ENCODE results near the gene ADTRP. TPM values are rescaled to one million over a fixed set of nuclear protein-coding genes. Genes with fewer than 3 reads are reported as not detected.
A peak's percentile ranks its signal among the peaks of the same experiment; 100 is the strongest.

ADTRP gene
- total and polyA plus RNA-seq, 8 donors, result 0.09 to 0.44 (median 0.24) TPM; not detected in 3

DNA sequence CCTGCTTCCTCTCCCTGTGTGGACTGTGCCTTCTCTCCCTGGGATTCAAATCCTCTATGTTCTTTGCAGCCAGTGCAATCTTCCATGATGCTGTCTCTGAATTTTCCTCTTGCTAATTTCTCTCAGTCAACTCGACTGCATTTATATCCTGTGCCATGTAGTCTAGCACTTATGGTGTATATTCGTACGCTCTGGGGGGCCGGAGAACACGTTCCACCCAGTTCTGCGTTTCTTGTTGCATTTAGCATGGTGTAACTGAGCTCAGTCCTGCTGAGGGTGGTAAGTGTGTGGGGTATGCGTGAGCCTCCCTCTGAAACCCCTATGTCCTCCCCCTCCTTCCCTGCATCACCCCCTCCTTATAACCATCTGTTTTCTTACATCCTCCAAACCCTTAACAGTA is 42.0 kb downstream of the ADTRP start:
- no peak for DNase-seq
- Histone ChIP-seq H3K36me3 (no peaks in the 10 kb centered on the region), H3K9me3 (no peaks in the 10 kb centered on the region), H3K27me3 (no peaks in the 10 kb centered on the region), H3K27ac (no peak overlapping the region), H3K4me3 (no peak overlapping the region), H3K4me1 (peaks cover 0 to 8% (median 4%) of the 10 kb centered on the region in 3 donors)
- intact Hi-C loops (cut with DNase I), result no loop called here
- ATAC-seq, result no peak
- TF ChIP-seq, protein P1, sequence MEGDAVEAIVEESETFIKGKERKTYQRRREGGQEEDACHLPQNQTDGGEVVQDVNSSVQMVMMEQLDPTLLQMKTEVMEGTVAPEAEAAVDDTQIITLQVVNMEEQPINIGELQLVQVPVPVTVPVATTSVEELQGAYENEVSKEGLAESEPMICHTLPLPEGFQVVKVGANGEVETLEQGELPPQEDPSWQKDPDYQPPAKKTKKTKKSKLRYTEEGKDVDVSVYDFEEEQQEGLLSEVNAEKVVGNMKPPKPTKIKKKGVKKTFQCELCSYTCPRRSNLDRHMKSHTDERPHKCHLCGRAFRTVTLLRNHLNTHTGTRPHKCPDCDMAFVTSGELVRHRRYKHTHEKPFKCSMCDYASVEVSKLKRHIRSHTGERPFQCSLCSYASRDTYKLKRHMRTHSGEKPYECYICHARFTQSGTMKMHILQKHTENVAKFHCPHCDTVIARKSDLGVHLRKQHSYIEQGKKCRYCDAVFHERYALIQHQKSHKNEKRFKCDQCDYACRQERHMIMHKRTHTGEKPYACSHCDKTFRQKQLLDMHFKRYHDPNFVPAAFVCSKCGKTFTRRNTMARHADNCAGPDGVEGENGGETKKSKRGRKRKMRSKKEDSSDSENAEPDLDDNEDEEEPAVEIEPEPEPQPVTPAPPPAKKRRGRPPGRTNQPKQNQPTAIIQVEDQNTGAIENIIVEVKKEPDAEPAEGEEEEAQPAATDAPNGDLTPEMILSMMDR (IDR thresholded peaks at IDR 0.05), result no peak
- no peak for FAIRE-seq
- WGBS, 2 donors, result 86 to 90% methylated on average over 7 of the region's 7 CpGs

DNA sequence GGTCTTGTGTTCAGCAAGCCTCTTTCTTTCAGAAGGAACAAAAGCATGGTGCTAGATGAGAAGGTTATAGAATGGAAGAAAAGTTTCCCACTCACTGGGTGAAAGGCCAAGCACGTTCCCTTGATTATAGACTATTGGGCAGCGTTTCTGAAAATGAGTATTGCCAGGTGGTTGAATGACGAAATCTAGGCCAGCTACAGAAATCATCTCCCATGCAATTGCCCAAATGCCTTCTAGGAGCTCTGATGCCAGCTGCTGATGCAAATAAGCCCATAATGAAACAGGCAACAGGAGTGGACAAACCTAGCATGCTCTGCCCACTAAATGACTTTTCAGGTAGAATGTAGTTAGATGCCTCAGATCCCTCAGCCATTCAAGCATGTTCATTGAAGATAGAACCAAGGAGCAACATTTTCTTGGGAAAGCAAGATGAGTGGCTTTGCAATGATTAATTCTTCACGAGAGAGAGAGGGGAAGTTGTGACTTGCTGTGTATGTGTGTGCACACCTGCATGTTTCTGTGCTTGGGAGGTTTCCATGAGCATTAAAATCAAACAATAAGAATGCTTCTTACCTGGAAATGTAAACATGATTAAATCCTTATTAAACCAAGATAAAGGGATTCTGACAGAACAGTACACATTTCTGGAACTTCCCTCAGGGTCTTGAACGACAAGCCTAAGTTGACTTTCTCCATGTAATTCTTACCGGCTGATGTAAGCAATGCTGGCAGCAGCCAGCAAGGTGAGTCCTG is 43.6 kb downstream of the ADTRP start:
- intact Hi-C loops (cut with DNase I), result no loop called here
- Histone ChIP-seq H3K27me3 (no peaks in the 10 kb centered on the region), H3K36me3 (no peaks in the 10 kb centered on the region), H3K4me1 (peaks cover 0 to 14% (median 9%) of the 10 kb centered on the region in 3 donors), H3K4me3 (no peak overlapping the region), H3K27ac (peak overlapping the region in 1 of 4 donors; percentile 19), H3K9me3 (no peaks in the 10 kb centered on the region)
- peak in 2 of 4 donors; percentile 14 to 52 for ATAC-seq
- 40 to 48% methylated on average over 6 of the region's 6 CpGs for WGBS, 2 donors
- TF ChIP-seq, protein P1 (IDR thresholded peaks at IDR 0.05), result no peak
- no peak for DNase-seq
- no peak for FAIRE-seq

DNA sequence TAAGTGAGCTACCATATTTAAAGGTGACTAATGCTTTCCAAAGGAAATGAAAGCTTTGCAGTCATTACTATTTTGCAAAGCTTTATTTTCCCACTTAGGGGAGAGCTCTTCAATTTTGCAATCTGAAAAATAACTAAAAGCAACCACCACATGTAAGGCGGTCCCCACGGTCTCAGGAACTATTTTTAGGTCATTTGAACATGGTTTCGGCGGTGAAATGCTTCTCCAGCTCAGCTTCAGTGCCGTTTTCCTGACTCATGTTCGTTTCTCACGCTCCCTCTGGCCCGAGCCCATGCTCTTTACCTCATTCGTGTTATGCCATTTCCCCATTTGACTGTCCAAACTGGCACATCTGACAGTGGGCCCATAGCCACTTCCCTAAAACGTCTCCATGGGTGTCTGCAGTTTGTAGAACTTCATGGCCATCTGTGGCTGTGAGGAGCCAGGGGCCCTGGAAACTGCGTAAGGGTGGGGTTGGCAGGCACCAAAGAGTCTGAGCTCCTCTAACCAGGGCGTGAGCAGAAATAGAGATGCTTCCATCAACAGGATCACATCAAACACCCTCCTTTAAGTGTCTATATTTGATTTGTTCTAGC is 46.5 kb downstream of the ADTRP start:
- WGBS, 2 donors, result 80 to 88% methylated on average over 12 of the region's 12 CpGs
- intact Hi-C loops (cut with DNase I), result no loop called here
- no peaks in the 10 kb centered on the region for H3K9me3 ChIP-seq
- TF ChIP-seq, protein P1 (IDR thresholded peaks at IDR 0.05), result no peak
- H3K4me3 ChIP-seq, result no peak overlapping the region
- no peaks in the 10 kb centered on the region for H3K36me3 ChIP-seq
- H3K27me3 ChIP-seq, result no peaks in the 10 kb centered on the region
- FAIRE-seq, result no peak
- peak in 1 of 6 donors; percentile 63 for DNase-seq
- H3K4me1 ChIP-seq, result peaks cover 0 to 11% (median 9%) of the 10 kb centered on the region in 3 donors
- peak in 3 of 4 donors; percentile 55 to 71 (median 65) for ATAC-seq
- peak overlapping the region in 2 of 4 donors; percentile 17 to 29 for H3K27ac ChIP-seq

DNA sequence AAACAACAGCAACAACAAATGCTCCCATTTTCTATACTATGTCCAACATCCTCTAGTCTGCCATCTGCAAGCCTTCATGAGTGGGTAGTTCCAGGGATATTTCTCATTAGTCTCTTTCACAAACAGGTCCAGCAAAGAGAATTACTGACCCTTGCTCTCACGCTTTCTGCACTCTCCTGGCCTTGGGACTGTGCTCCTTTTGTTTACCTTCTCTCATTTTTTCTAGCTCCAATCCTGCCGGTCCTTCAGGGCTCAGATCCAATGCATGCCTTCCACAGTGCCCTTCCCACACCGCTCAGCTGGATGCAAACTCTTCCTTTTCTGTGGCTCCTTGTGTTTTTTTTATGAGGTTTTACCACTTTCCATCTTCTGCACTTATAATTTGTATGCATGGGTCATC is 47.2 kb downstream of the ADTRP start:
- Histone ChIP-seq H3K4me3 (no peak overlapping the region), H3K27ac (peak overlapping the region in 2 of 4 donors; percentile 17 to 29), H3K36me3 (no peaks in the 10 kb centered on the region), H3K27me3 (no peaks in the 10 kb centered on the region), H3K4me1 (peaks cover 0 to 11% (median 9%) of the 10 kb centered on the region in 3 donors), H3K9me3 (no peaks in the 10 kb centered on the region)
- ATAC-seq (peak; percentile 43 to 83 (median 66)), FAIRE-seq (no peak), DNase-seq (peak in 1 of 6 donors; percentile 49)
- intact Hi-C loops (cut with DNase I), result no loop called here
- TF ChIP-seq, protein P1 (IDR thresholded peaks at IDR 0.05), result no peak
- 8 to 14% methylated on average over 3 of the region's 3 CpGs for WGBS, 2 donors

DNA sequence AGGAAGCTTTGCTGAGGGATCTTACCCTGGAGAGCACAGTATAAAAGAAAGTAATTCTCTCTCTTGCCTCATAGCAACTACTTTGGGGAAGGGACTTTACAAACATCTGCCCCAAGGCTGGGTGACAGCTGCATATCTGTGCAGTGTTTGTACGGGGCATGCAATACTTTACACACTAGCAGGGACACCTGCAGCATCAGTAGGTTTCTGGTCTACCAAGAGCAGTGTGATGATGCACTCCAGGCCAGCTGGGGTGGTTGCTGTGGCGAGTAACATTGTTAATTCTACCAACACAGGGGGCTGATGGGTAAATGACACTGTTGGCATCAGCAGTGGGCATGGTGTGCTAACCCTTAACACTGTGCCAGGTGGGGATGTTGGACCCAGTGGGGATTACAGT is 48.0 kb downstream of the ADTRP start:
- intact Hi-C loops (cut with DNase I), result no loop called here
- TF ChIP-seq, protein P1 (IDR thresholded peaks at IDR 0.05), result no peak
- H3K4me3 ChIP-seq, result no peak overlapping the region
- ATAC-seq (no peak), DNase-seq (no peak), FAIRE-seq (no peak)
- no peaks in the 10 kb centered on the region for H3K27me3 ChIP-seq
- H3K36me3 ChIP-seq, result no peaks in the 10 kb centered on the region
- no peak overlapping the region for H3K27ac ChIP-seq
- peaks cover 0 to 11% (median 9%) of the 10 kb centered on the region in 3 donors for H3K4me1 ChIP-seq
- H3K9me3 ChIP-seq, result no peaks in the 10 kb centered on the region
- 74 to 84% methylated on average over 2 of the region's 2 CpGs for WGBS, 2 donors
